GM18861 (cell line): ENCODE data around the gene SMURF1.

Source experiments
- ATAC-seq: cut with Tn5 transposase; IDR thresholded peaks from one replicate; pipeline ENCODE4 v1.9.1; 2021; ENCODE audit not compliant: unreplicated experiment

Gene SMURF1

GRCh38 chr7:98993024-98993897 lies 150.6 kb downstream of the SMURF1 start:
- ATAC-seq, result no peak

- no peak for ATAC-seq
Measured at GRCh38 chr7:98992076-98992475, 151.8 kb downstream of the SMURF1 start.

- no peak for ATAC-seq
Measured at GRCh38 chr7:98991141-98991540, 152.8 kb downstream of the SMURF1 start.

DNA sequence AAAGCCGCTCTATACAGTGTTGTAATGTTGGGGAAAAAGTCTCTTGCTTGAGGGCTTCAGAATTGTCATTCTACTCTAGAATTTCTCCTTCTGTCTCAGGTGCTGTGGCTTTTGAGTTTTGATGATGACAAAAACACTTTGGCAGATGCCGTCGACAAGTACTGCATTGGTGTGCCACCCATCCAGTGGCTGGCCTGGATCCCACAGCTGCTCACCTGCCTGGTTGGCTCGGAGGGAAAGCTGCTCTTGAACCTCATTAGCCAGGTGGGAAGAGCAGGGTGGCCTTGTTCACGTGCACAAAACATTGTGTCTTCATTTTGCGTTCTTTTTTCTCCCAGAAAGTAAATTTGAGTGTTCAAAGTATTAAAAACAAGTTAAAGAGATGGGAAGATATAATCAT lies 153.6 kb downstream of the SMURF1 start:
- ATAC-seq, result no peak

DNA sequence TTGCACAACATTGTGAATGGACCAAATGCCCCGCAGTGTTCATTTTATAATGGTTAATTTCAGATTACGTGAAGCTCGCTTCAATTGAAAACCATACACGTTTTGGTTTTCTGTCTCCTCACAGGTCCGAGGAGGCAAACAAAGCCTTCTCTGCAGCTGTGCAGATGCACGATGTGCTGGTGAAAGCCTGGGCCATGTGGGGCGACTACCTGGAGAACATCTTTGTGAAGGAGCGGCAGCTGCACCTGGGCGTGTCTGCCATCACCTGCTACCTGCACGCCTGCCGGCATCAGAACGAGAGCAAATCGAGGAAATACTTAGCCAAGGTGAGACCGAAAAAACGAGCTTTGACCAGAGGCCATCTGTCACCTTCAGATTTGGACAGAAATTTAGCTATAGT lies 155.3 kb downstream of the SMURF1 start:
- no peak for ATAC-seq

DNA sequence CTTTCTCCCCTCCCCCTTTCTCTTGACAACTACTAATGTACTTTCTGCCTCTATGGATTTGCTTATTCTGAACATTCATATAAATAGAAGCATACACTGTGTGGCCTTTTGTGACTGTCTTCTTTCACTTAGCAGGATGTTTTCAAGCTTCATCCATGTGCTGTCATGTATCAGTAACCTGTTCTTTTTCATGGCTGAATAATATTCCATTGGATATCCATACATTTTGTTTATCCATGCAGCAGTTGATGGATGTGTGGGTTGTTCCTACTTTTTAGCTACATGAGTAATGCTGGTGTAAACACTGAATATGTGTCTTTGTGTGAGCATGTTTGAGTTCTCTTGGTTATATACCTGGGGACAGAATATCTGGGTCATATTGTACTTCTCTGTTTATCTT lies 158.0 kb downstream of the SMURF1 start:
- ATAC-seq, result no peak

GRCh38 chr7:98985406-98985805 lies 158.5 kb downstream of the SMURF1 start:
- ATAC-seq, result no peak

DNA sequence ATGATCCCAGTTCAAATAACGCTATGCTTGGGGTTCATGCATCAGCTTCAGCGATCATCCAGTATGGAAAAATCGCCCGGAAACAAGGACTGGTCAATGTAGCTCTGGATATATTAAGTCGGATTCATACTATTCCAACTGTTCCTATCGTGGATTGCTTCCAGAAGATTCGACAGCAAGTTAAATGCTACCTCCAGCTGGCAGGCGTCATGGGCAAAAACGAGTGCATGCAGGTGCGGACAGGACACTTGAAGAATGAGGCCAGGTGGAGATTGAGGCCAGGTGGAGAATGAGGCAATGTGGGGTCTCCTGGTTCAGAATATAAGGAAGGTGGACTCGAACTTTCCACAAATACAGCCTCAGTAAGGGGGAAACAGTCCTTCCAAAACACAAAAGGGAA lies 159.8 kb downstream of the SMURF1 start:
- no peak for ATAC-seq

GRCh38 chr7:98982686-98983085 lies 161.2 kb downstream of the SMURF1 start:
- ATAC-seq, result no peak

DNA sequence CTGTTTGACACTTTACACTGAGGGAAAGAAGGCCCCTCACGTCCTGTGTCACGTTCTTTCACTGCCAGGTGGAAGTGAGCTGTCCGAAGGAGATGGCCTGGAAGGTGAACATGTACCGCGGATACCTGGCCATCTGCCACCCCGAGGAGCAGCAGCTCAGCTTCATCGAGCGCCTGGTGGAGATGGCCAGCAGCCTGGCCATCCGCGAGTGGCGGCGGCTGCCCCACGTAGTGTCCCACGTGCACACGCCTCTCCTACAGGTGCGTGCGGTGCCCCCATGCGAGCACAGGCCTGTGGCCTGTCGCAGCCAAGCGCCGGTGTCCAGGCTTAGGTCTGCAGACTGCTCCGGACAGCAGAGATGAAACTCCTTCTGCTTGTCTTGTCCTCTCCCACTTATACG lies 162.2 kb downstream of the SMURF1 start:
- ATAC-seq, result no peak

DNA sequence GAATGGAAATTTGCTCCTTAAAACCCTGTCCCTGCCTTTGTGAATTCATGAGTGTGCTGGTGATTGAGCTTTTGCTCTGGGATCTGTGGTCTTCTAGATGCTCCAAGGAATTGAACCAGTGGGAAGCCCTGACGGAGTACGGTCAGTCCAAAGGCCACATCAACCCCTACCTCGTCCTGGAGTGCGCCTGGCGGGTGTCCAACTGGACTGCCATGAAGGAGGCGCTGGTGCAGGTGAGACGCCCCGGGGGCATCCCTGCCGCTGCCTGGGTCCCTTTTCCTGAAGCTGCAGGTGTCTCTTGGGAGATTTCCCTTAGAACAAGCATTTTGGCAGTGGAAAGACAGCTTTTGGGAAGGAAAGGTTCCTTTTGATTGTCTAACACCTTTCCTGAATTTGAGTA lies 165.2 kb downstream of the SMURF1 start:
- no peak for ATAC-seq
